CD4-positive, alpha-beta T cell treated with Interleukin-12 subunit alpha and Interleukin-12 subunit beta, for 1 hour (primary cell): ENCODE data around the gene BBC3.
A peak's percentile ranks its signal among the peaks of the same experiment; 100 is the strongest.
"Not testable (repeated sequence)": the region's sequence is repeated elsewhere in the genome, so short reads cannot be mapped to it uniquely, and the experiment has no call there.

Experiments
- DNase-seq: peaks from one replicate; pipeline ENCODE4 v3.0.0-alpha.2; 2020

The BBC3 gene, protein sequence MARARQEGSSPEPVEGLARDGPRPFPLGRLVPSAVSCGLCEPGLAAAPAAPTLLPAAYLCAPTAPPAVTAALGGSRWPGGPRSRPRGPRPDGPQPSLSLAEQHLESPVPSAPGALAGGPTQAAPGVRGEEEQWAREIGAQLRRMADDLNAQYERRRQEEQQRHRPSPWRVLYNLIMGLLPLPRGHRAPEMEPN

DNA sequence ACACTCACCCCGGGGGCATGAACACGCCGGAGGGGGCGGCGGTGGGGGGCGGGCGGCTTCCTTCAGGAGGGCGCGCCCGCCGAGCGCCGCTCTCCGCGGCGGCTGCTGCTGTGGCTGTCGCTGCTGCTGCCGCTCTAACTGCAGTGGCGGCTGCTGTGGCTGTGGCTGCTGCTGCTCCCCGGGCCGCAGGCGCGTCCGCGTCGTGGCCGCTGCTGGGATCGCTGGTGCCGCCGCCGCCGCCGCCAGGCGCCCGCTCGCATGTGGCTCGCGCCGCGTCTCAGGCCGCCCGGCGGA lies at the start of gene BBC3:
Gene BBC3 (minus strand): TSS at position 279 of the 294 bp plus-strand sequence. CDS start 2,768 bp downstream, outside the sequence.
- no peak for DNase-seq

DNA sequence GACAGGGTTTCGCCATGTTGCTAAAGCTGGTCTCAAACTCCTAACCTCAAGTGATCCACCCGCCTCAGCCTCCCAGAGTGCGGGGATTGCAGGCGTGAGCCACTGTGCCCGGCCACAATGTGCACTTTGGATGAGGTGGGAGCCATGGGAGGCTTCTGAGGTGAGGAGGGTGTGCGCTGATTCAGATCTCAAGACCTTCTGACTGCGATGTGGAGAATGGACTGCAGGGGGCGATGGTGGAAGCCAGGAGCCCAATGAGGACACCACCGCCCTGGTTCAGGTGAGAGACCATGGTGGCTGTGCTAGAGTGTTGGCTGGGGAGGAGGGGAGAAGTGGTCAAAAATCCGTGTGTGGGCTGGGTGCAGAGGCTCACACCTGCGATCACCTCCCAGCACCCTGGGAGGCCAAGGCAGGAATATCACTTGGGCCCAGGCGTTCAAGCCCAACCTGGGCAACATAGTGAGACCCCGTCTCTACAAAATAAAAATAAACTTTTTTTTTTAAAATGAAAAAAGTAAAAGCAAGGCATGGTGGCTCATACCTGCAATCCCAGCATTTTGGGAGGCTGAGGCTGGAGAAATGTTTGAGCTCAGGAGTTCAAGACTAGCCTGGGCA lies 49.3 kb upstream of the BBC3 start:
- peak; percentile 55 for DNase-seq

DNA sequence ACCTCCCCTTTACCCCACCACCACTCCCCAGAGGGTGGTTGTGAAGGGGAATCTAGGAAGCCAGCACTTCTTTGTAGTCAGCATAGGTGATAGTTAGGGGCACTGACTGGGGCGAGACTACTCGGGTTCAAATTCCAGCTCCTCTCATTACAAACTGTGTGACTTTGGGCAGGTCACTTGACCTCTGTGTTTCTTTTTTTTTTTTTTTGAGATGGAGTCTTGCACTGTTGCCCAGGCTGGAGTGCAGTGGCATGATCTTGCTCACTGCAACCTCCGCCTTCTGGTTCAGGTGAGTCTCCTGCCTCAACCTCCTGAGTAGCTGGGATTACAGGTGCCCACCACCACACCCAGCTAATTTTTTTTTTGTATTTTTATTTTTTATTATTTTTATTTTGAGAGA lies 45.5 kb upstream of the BBC3 start:
- not testable (repeated sequence) for DNase-seq

DNA sequence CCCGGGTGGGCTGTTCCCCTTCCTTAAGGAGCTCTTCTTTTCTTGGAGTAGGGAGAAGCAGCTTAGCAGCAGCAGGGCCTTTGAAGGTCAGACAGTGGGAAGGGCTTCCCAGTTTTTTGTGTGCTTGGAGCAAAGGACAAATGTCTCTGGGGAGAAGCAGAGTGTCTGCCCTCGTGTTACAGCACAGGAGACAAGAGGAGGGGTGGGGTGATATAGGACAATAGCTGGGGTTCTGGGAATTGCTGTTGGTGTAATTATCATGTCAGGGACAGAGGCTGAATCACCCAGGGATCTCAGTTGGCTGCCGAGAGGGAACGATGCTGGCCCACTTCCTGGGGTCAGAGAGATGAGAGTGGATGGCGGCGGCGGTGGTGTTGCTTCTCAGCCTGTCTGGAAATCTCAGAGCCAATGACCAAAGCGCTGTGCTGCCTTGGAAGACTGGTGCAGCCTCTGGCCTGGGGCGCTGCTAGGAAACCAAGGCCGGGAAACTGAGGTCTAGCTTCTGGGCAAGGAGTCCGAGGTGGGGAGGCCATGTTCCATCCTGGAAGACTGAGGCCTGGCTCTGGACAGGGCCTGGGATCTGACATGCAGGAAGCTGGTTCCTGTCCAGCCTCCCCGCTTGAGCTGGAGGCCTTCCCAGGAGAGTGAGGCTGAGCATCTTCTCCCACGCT lies 44.9 kb upstream of the BBC3 start:
- no peak for DNase-seq

DNA sequence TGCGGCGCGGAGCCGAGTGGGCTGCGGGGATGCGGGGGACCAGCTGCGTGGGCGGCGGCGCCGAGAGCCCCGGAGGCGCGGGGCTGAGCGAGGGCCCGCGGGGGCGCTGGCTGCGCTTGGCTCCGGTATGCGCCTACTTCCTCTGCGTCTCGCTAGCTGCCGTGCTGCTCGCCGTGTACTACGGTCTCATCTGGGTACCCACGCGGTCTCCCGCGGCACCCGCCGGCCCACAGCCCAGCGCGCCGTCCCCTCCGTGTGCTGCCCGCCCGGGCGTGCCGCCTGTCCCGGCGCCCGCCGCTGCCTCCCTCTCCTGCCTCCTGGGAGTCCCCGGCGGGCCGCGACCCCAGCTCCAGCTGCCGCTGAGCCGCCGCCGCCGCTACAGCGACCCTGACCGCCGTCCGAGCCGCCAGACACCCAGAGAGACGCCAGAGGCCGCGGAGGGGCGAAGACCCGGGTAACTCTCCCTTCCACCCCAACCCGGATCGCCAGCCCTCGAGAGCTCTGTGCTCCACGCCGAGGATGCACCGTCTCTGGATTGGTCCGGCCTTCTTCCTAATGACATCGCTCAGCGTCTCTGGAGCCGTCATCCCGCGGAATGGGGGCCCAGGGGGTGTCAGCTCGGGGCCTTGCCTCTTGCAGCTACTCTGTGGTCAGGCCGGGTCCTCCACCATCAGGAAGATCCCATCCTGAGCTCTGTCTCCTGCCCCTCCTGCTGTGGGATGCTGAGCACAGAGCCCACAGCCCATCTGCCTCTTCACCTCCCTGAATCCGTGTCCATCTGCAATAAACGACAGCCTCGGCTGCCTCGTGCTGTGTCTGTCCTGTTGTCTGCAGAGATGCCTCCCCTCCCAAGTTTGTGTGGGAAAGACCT lies 44.1 kb upstream of the BBC3 start:
- DNase-seq: no peak

DNA sequence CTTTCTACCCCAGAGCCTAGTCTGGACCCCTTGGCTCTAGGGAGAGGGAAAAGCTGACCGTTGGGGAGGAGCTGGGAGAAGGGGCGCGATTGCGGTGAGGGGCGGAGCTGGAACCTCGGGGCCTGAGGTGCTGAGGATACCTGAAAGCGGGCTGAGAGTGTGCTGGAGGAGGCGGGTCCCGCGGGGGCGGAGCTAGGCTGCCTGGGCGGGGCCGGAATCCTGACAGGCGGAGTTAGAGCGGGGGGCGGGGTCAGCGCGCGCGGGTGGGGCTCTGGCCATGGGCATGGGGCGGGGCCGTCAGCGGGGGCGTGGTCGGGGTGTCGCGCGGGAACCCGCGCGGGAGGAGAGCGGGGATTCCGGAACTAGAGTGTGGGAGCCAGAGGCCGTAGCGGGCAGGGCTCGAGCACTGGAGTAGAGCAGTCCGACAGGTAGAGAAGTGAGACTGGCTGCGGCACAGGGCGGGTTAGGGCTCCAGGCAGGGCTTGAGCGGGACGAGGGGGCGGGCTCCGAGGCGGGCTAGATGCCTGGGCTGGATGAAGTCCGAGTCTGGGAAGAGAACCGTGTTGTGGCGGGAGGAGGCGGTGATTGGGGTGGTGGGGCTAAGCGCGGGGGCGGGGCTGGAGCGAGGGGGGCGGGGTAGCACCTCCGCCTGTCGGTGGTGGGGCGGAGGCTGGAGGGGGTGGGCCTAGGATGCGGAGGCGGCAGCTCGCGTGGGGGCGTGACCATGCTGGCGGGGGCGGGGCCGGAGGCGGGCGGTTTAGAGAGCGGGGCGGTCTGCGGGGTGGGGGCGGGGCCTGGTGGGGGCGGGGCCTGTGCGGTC lies 43.3 kb upstream of the BBC3 start, which contains the start of gene INAFM1:
Gene INAFM1 (plus strand): TSS at position 815 of the 820 bp plus-strand sequence. CDS start 35 bp downstream, outside the sequence.
- peak; percentile 98 for DNase-seq

DNA sequence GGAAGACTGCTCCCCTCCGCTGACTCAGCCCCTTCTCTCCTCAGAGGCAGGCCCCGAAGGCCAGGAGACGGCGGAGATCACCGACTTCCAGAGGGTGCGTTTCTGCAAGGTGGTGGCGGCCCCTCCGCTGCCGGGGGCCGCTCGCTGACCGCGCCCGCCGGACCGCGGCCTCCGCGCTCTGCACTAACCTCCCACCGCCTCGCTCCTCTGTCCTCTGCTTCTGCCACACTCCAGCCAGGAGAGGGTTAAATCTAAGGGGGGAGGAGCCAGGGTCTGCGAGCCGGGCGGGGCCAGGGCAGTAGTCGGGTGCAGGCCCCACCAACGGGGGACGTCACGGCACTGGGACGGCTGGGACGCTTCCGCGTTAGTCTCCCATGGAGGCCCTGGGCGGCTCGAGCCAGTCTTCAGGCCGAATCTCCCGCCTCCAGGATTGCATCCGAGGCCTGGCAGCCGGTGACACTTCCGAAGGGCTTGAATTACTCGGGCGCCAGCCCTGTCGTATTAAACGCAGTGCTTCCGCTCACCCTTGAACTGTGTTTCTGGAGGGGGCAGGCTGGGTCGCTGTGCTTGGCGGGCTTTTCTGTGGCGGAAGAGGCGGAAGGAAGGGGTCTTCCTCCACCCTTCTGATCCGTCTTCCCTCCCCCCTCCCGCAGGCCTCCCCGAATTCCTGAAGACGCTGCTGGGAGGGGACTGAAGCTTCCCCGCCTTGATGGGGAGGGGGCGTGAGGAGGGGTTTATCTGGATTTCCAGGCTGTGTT lies 42.5 kb upstream of the BBC3 start:
- peak; percentile 92 for DNase-seq

DNA sequence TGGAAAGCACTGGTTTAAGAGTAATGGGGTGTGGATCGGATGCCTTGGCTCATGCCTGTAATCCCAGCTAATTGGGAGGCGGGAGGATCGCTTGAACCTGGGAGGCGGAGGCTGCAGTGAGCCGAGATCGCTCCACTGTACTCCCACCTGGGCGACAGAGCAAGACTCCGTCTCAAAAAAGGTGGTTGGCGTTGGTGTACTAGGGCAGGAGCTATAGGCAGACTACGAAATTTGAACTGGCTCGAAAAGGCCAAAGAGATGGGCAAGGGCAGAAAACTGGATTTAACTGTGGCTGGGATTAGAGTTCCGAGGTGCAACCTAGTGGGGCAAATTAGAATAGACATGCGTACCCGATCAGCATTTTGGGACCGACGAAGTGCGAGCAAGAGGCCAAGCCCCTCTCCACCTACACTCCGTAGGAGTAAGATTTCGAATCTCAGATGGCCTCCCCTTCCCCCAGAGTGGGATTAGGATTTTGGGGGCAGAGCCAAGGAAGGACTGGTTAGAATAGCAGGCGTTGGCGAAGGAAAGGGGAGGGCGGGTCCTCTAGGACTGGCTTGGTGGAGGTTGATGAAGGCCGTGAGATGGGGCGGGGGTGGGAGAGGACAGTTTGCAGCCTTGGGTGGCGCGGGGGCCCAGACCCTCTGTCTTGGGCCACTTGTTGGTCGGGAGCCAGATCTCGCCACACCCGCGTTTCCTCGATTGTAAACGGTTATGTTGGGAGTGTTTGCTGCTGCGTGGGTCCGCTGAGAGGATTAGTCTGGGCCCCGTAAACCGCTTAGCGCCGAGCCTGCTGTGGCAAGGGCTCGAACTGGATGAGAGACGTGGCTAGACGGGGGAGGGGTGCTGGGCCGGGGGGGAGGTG lies 41.7 kb upstream of the BBC3 start:
- DNase-seq: no peak

DNA sequence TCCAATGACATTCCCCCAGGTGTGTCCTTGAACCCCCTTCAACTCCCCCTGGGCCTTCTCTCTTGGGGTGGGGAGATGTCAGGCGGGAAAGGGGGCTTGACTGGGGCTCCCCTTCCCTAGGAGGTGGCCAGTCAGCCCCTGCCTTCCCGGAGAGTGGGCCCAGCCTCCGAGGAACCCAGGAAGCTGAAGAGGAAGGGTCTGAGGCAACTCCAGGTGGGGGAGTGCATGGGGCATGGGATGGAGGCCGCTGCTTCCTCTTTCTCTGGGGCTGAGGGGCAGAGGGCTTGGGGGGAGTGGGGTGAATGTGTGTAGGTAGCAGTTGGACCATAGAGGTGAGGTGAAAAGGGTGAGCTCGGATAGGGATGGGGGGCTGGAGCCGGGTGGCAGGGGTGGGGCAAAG lies 41.0 kb upstream of the BBC3 start:
- no peak for DNase-seq

DNA sequence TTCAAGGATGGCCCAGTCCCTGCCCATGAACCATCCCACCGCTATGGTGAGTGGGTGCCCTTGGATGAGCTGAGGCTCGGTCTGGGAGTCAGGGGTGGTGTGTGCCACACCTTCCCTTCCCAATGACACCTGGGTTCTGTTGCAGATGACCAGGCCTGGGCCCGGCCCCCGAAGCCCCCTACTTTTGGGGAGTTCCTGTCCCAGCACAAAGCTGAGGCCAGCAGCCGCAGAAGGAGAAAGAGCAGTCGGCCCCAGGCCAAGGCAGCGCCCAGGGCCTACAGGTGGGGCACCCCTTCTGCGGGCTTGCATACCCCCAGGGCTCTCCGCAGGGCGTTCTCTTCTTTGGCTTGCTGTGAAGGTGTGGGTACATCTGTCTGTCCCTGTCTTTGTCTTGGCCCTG lies 39.4 kb upstream of the BBC3 start:
- DNase-seq: no peak

DNA sequence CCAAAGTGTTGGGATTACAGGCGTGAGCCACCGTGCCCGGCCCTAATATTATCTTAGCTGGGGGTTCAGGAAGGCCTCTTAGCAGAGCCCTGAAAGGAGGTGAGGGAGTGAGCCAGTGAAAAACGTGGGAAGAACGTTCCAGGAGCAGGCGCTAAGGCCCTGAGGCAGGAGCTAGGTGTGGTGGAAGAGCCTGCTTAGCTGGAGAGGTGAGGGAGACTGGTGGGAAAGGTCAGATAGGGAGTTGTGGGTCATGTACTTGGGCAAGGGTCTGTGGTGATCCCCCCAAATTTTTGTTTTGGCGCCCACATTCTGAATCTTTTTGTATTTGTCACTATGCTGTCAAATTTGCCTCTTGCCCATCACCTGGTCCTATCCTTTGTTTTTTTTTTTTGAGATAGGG lies 38.6 kb upstream of the BBC3 start:
- DNase-seq: no peak

DNA sequence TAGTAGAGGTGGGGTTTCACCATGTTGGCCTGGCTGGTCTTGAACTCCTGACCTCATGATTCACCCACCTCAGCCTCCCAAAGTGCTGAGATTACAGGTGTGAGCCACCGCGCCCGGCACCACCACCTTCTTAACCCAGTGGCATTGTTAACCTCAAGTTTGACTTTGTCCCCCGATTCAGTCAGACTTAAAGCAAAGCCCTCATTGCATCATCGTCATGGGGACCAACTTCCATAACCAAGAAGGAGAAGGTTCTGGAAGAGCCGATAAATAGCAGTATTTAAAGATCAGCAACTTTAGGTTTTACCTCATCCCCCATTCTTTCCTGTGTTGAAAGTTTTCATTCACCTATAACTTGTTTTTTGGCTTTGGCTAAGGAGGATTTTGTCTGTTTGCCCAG lies 37.0 kb upstream of the BBC3 start:
- DNase-seq: no peak

DNA sequence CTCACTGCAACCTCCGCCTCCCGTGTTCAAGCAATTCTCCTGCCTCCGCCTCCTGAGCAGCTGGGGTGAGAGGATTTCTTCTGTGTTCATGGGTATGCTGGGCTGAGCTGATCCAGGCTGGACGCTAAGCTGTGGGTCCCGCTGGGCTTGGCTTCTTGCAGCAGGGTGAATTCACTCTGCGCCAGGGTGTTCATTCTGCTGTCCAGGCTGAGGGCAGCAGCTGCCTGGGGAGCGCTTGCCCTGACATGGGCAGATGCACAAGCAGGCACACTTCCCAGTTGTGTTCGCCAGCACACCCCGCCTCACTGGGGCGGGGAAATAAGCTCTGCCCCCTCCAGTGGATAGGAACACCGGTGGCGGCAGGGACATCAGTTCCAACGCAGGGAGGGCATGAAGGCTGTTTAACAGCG lies 36.4 kb upstream of the BBC3 start:
- no peak for DNase-seq

DNA sequence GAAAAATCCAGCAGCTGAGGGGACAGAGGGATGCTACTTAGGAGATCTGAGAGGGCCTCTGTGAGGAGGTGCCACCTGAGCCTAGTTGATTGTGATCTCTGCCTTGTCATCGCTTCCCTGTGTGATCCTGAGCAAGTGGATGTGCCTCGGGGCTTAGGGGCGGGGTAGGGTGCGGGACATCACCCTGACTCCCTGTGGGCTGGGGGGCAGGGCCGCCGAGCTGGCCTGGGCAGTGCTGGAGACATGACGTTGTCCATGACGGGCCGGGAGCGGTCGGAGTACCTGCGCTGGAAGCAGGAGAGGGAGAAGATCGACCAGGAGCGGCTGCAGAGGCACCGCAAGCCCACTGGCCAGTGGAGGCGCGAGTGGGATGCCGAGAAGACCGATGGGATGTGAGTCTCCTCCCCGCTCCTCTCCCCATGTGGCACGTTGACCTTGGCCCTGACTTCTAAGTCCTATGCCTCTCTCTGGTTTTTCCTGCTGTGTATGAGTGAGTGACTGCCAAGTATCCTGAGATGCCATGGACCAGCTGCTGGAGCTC lies 35.5 kb upstream of the BBC3 start:
- DNase-seq: no peak

DNA sequence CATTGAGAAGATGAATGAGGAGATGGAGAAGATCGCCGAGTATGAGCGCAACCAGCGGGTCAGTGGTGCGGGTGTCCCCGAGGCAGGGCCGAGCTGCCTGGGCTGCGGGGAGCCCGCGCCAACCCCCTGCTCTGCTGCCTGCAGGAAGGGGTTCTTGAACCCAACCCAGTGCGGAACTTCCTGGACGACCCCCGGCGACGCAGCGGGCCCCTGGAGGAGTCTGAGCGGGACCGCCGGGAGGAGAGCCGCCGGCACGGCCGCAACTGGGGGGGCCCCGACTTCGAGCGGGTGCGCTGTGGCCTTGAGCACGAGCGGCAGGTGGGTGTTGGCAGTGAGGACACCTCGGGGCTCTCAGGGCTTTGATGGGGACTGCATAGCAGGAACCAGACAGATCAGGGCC lies 33.6 kb upstream of the BBC3 start:
- DNase-seq: no peak

DNA sequence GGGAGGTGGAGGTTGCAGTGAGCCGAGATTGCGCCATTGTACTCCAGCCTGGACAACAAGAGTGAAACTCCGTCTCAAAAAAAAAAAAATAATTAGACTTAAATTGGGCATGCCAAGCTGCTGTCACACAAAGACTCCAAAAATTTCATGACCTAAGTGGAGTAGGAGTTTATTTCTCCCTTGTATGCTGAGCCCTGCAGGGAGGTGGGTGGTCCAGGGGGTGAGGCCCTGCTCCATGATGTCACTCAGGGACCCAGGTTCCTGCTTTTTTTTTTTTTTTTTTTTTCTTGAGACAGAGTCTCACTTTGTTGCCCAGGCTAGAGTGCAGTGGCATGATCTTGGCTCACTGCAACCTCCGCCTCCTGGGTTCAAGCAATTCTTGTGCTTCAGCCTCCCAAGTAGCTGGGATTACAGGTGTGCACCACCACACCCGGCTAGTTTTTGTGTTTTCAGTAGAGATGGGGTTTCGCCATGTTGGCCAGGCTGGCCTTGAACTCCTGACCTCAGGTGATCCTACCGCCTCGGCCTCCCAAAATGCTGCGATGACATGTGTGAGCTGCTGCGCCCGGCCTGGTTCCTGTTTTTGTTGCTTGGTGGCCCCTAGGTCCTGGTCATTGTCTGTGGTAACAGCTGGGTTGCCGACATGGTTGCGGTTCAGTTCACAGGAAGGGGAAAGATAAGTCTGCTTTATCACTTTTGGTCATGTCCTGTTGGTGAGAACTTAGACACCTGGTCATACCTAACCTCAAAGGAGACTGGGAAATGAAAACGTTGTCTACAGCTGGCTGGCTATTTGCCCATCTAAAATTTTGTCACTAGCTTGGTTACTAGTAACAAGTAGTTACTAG lies 31.2 kb upstream of the BBC3 start:
- not testable (repeated sequence) for DNase-seq

DNA sequence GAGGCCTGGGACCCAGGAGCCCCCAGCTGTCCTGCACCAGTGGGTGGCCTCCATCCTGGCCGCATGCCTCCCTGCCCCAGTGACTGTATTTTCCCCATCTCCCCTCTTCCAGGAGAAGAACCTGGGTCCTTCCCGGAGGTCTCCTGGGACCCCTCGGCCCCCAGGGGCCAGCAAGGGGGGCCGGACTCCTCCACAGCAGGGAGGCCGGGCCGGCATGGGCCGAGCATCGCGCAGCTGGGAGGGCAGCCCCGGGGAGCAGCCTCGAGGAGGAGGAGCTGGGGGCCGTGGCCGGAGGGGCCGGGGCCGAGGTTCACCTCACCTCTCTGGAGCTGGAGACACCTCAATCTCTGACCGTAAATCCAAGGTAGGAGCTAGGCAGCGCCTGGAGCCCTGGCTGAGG lies 29.5 kb upstream of the BBC3 start:
- DNase-seq: no peak

DNA sequence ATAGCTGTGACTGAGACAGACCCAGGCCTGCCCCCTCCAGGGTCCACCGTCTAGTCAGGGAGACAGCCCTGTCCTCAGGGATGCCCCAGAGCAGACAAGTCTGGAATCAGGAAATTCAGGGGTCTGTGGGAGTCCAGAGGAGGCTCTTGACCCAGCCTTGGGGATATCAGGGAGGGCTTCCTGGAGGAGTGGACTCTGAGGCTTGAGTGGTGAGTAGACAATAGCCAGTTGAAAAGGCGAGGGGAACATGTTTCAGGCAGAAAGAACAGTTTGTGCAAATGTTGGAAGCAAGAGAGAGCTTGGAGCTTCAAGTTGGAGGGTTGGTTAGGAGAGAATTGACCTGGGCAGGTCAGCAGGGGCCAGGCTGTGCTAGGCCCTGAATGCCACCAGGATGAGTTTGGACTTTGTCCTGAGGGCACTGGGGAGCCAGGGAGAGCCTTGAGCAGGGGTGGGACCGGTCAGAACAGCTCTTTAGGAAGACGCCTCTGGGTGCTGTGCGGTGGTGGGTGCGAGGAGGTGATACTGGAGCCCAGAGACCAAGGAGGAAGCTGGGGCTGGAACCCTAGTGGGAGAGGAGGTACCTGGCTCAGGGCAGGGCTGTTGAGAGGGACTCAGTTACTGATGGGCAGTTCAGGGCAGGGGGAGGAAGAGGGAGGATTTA lies 28.0 kb upstream of the BBC3 start:
- no peak for DNase-seq

DNA sequence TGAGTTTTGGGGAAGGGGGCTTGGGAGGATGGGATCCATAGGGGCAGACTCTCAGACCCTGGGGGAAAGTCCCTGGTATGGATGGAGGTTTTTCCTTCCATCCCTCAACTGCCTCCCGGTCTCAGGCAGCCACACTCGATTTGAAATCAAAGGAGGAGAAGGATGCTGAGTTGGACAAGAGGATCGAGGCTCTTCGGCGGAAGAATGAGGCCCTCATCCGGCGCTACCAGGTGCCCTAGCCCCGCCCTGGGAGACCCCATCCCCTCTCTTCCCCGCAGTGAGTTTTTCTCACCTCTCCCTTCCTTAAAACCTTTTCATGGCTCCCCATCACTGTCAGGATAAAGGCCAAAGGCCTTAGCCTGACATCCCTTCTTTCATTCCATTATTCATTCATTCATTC lies 27.4 kb upstream of the BBC3 start:
- no peak for DNase-seq
